GM12874 (cell line): ENCODE data around the gene EDNRB.

Experiments
- CTCF ChIP-seq: IDR thresholded peaks from 2 replicates; pipeline ENCODE4 v1.5.1; 2011; ENCODE audit warnings: low read depth, mild to moderate bottlenecking, control low read depth, low read length, moderate library complexity; ENCODE audit not compliant: insufficient read depth

The EDNRB gene

GRCh38 chr13:77878190-77878589, 40.4 kb downstream of the EDNRB start:
- TF ChIP-seq CTCF = no peak

GRCh38 chr13:77876176-77876575, 42.5 kb downstream of the EDNRB start:
- TF ChIP-seq CTCF = no peak

GRCh38 chr13:77874406-77874805, 44.2 kb downstream of the EDNRB start:
- TF ChIP-seq CTCF = no peak

- no peak for TF ChIP-seq CTCF
Observed at GRCh38 chr13:77872995-77873394, 45.6 kb downstream of the EDNRB start.

- no peak for TF ChIP-seq CTCF
Observed at GRCh38 chr13:77871596-77871995, 47.0 kb downstream of the EDNRB start.

- TF ChIP-seq CTCF = no peak
Observed at GRCh38 chr13:77868717-77869116, 49.9 kb downstream of the EDNRB start.

- no peak for TF ChIP-seq CTCF
Observed at GRCh38 chr13:77866971-77867370, 51.7 kb downstream of the EDNRB start.

GRCh38 chr13:77865622-77866021, 53.0 kb downstream of the EDNRB start:
- TF ChIP-seq CTCF = no peak
